GM19023 (cell line): Measurements from ENCODE around the gene HOXD10.

Experiments used
- ATAC-seq: cut with Tn5 transposase; IDR thresholded peaks from one replicate; pipeline ENCODE4 v1.9.1; 2021; ENCODE audit warnings: mild to moderate bottlenecking, moderate library complexity; ENCODE audit not compliant: unreplicated experiment

The HOXD10 gene

DNA sequence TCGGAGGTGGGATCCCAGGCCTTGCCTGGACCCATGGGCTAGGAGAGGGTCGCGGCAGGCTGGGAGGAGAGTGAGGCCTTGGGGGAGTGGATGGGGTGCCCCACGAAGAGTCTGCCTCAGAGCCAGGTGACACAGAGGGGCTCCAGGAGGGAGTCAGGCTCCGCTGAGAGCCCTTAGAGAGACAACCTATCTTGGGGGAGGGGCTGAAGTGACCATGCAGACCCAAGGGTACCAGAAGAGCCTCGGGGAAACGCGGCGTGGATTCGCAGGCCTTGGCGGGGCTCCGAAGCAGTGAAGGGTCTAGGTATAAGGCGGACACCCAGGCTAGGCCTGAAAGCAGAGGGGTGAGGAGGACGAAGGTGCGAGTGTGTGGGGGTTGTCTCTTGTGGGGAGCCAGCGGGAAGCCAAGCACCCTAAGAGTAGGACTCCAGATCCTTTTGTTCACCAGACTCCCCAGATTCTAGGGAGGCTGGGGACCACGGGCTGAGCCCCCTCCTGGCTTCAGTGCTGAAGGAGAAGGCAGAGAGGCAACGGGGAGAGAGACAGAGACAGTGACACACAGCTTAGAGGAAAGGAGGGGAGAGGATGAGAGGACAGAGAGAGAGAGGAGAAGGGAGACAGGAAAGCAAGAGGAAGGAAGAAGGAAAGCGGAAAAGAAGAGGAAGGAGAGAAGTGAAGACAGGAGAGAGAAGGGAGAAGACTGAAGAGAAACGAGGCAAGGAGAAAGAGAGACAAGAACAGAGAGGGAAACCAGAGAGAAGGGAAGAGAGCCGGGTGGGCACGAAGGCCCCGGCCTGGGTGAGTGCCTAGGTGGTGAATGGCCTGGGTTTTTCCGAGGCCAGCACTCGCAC is 10.6 kb upstream of the HOXD10 start:
- no peak for ATAC-seq

DNA sequence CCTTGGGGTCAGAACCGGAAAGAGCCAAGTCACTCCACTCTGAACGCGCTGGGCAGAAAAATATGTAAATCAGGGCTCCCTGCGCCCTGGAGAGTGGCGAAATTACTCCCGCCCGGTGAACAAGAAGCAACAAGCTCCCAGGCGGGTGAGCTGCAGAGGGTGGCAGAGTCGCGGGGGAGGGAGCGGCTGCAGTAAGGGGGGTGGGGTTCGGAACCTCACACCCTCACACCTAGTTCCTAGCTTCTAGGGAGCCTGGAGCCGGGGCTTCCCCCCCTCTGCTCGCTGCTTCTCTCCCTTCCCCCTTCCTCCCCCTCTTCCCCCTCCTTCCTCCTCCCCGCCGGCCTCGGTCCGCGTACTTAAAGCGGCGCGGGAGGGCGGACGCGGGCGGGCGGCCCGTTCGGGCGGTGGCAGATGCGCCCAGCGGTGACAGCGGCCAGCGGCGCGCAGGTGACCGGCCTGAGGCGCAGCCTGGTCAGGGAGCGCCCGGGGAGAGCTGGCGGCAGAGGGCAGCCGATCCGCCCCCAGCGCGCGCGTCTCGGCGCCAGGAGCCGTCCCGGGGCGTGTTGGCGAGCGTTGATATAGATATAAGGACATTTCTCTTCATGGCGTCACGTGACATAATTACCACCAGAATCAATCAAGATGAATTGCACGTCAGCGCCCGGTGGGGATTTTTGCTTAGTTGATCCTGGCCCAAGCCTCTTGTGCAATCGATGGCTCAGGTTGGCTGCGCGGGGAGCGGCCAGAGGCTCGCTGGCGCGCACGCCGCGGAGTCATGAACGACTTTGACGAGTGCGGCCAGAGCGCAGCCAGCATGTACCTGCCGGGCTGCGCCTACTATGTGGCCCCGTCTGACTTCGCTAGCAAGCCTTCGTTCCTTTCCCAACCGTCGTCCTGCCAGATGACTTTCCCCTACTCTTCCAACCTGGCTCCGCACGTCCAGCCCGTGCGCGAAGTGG is 9.7 kb upstream of the HOXD10 start, which contains the start of gene HOXD11:
HOXD11 (plus strand) TSS at position 700 of the 959 bp plus-strand sequence; CDS start at position 776, 76 bp downstream.
- no peak for ATAC-seq

DNA sequence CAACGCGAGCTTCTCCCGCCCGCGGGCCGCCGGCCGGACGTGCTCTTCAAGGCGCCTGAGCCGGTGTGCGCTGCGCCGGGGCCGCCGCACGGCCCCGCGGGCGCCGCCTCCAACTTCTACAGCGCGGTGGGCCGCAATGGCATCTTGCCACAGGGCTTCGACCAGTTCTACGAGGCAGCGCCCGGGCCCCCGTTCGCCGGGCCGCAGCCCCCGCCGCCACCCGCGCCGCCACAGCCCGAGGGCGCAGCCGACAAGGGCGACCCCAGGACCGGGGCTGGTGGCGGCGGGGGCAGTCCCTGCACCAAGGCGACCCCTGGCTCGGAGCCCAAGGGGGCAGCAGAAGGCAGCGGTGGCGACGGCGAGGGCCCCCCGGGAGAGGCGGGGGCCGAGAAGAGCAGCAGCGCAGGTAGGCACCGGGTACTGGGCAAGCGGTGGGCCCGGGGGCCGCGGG is 8.8 kb upstream of the HOXD10 start:
- ATAC-seq = no peak

DNA sequence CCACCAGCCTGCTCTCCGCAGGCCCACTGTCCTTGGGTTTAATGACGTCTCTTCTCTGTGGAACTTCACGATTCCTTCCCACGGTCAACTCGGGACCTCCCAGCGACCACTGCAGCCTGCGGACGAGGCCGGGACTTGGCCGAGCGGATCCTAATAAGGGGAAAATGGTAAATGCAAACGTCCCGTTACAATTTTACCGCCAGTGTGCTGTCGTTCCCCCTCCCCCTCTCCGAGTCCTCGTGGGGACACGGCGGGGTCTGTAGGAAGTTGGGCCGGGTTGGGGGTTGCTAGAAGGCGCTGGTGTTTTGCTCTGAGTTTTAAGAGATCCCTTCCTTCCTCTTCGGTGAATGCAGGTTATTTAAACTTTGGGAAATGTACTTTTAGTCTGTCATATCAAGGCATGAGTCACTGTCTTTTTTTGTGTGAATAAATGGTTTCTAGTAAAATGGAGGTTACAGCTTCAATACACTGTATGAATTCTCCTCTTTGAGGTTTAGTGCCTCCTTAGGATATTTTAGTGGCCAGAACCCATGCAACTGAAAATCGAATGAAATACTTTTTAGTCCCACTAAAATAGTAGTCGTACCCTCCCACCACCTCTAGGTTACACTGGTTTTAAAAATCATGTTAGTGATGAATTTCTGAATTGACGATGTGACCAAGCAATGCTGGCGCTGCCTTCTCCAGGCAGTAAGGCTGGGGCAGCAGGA is 7.2 kb upstream of the HOXD10 start:
- ATAC-seq = no peak

DNA sequence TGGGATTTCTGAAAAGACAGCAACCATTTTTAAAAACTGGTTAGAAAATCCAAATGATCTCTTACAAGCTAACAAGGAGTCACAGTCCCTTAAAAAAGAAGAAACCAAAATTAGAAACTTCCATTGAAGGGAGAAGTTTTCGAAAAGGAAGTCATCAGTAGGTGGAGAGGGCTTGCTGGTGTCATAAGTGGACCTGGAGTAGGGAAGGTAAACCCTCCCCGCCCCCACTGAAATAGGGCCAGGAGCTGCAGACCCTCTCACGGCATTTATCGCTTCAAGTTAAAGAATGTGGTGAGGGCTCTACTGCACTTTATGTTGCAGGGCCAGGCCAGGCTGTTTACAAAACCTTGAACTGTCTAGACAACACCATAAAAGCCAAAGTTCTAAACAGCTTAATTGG is 6.6 kb upstream of the HOXD10 start:
- ATAC-seq = no peak

DNA sequence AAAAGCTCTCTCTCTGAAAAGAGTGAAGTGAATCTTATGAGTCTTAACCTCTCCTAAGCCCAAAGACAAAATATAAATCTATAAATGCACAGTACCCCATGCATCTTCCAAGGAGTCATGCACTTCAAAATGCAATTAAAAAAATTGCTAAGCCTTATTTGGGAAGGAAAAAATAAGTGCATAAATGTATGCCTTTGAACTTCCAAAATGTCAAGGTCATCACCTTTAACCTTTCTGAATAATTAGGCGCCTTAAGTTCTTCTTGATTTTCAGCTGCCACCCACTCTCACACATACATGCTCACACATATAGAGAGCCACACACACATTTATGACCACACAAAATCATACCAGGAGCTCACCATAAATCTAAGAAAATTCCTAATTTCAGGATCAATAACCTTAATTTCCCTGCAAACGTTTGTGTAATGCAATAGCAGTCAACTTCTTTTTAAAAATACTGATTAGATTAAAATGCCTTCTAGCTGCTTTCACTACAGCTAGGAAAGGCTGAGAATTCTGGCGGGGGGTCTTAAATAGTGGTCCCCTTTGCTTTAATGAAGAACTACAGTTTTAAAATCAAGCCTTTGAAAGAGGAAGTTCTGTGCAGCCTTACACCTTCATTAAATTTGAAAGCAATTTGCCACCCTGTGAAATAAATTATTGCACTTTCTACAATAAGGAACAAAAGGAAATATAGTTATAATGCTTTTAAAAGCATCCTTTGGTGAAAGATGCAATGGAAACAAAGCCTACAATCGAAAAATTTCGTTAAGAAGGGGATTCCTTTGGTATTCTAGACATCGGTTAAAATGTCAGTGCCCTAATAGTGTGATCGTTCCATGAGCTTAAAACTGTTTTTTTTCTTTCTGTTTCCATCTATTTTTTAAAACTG is 5.9 kb upstream of the HOXD10 start:
- no peak for ATAC-seq

DNA sequence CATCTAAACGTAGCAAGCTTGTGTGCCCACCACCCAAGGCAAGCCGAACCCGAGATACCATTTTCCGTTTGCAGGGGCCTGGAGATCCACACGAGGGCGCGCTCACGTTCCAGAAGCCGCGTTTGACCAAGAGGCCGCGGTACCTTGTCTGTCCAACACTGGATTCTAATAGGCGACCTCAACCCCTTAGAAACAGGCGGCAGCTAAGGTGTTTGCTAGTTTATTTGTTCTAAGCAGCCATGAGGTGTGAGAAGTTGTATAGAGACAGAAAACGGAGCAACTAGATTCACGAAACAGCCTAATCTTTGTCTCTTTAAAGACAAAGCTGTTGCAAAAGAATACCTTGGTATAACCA is 5.3 kb upstream of the HOXD10 start:
- no peak for ATAC-seq

DNA sequence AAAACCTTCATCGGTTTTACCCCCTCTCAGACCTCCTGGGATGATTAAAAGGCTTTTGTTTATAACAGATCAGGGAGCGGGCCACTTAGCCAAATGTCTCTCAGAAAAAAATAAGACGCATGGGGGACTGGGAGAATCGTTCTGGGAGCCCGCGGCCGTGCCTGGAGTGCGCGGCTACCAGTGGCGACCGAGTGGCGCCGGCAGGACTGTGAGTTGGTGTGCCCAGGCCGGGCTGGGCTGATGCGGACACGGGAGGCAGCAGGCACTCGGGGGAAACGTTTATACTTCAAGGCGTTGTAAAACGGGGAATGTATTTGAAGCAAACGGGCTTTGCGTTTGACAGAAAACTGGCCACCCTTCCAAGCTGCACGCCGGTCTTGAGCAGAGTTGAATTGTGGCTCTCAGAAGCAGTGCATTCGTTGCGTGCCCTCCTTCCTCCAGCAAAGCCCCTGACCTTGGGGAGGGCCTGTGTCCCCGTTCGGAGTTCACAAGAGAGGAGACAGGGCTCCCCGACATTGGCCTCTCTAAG is 4.7 kb upstream of the HOXD10 start:
- no peak for ATAC-seq

DNA sequence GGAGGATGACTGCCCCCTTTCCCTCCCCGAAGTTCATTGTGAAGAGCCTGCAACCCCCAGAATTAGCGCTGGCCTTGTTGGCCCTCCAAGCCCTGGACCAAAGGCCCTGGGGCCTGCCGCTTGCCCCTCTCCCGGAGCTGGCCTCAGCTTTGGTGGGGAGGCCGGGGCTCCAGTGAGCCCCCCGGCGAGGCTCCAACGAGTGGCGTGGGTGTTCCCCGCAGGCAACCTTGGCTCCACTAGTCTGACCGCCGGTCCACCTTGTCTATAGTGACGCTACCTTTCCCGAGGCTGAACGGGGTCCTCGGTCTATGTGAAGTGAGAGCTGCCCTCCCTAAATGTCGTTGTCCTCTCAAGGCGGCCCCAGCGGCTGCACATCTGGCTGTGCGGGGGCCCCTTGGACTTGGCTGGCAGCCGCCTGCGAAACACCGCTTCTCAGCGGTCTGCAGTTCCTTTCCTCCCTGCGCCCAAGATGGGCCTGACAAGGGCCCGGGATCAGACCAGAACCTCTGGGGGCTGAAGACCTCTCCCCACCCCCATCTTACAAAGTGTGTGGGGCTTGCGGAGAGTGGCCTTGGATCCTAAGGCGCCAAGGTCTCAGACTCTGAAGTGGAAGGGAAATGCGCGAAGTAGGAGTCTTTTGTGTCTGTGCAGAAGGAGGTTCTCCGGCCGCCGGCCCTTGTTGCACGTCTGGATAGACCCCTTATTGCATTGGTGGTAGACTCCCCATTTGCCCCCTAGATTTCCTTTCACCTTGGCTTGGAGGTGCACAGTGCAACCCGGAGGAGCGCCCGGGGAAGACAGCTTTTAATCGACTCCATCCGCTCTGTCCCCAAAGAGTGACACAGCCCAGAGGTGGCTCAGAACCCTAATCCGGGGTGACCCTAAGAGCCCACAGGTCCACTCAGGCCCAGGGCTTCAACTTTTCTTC is 3.9 kb upstream of the HOXD10 start:
- no peak for ATAC-seq

DNA sequence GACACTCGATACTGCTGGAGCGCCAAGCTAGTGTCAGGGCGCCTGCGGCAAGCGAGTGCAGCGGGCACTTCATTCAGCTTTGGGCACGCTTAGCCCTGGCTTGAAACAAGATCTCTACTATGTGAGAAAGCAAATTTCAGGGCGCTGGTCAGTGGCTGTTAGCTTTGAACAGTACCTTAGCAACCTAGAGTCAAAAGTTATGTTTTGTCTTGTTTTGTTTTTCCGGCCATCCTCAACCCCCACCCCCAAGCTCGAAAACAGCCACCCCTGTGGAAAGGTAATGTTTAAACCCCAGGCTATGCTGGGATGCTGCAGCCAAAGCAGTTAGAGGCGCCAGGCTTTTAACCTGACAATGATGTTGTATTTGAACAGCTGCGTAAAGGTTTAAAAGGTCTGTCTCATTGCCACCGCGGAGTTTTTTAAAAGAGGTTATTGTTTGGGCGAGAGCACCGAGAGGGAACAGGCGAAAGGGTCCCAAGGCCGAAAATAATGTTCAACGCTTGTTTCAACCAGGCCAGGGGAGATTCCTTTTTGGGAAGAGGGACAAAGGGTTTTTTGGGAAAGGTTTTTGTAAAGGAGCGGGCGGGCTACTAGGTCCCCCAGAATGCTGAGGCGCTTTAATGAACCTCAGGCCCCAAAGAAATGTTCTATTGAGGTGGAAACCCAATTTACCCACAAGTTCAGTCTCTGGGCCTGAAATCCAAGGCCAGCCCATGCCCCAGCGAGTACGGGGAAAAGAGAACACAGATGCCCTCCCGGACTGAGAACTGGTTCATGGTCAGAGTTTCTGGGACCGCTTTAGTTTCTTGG is 2.3 kb upstream of the HOXD10 start:
- ATAC-seq = no peak

DNA sequence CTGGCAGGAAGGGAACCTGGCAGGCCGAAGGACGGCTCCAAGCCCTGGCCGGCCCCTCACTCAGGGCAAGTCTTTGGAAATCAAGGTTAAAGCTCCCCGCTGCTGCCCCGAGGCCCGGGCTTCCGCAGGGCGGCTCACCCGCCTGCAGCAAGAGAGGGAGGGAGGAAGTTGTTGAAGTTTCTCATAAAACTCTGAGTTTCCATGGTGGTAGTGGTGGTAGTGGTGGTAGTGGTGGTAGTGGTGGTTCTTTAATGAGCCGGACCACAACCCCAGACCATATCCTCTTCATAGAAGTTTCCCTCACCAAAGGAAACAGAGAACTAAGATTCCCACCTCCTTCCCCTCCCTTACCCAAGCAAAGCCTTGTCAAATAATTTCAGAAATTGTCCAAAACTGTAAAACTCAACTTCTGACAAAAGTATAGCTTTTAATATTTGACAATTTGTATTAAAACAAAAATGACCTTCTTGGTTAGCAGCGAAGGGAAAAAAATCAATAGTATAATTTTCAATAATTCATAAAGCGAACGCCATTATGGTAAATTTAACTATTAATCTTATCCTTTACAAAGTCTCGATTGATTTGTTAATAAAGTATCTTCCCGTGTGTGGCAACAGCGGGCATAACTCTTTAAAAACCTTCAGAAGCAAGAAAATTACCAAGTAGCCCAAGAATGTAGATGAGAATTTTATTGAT is 1.5 kb upstream of the HOXD10 start:
- no peak for ATAC-seq

DNA sequence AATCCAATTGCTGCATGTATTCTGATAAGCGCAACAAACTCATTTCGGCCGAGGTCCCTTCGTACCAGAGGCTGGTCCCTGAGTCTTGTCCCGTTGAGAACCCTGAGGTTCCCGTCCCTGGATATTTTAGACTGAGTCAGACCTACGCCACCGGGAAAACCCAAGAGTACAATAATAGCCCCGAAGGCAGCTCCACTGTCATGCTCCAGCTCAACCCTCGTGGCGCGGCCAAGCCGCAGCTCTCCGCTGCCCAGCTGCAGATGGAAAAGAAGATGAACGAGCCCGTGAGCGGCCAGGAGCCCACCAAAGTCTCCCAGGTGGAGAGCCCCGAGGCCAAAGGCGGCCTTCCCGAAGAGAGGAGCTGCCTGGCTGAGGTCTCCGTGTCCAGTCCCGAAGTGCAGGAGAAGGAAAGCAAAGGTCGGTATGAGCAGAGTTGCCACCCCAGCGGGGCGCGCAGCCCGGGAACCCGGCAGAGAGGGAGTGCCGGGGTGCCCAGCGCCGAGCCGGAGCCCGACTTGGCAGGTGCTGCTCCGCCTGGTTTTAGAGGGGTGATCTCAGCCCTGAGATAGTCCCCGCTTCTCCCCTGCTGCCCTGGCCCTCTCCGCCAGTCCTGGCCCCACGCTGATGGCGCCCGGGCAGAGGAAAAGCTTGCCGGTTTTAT is 714 bp downstream of the HOXD10 start:
- no peak for ATAC-seq

DNA sequence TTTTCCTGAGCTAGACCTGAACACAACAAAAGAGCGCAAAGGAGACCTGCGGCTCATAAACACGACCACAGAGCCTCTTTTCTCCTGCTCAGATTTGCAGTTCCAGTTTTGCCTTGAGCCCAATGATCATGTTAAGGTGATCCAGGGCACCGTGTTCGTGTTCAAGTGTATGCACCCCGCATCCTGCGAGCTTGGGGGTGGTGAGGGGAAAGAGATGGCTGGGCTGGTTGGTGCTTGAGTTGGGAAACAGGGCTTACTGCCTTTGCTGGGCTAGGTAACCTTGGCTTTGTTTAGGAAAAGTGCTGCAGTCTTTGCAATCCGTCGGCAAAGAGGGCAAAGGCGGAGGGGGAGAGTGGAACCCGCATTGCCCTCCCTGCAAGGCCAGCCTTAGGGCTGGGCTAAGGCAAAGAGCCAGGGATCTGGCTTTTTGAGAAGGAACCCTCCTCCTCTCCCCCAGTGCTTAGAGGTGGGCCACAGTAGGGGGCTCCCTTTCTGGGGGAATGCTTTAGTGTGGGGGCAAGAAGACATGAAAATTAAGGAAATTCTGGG is 1.3 kb downstream of the HOXD10 start:
- ATAC-seq = no peak

DNA sequence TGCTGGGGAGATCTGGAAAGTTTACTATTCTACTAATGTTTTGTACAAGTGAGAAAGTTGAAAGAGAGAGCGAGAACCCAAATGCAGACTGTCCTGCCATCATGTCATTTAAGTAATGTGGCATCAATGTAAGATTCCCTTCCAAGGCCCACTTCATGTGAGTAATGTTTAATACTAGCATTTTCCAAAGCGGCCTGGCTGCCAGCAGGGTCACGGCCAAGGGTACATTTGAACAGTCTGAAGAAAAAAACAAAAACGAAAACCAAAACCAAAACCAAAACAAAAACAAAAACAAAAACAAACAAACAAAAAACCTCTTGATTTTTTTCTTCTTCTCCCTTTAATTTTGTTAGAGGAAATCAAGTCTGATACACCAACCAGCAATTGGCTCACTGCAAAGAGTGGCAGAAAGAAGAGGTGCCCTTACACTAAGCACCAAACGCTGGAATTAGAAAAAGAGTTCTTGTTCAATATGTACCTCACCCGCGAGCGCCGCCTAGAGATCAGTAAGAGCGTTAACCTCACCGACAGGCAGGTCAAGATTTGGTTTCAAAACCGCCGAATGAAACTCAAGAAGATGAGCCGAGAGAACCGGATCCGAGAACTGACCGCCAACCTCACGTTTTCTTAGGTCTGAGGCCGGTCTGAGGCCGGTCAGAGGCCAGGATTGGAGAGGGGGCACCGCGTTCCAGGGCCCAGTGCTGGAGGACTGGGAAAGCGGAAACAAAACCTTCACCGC is 2.2 kb downstream of the HOXD10 start:
- no peak for ATAC-seq

DNA sequence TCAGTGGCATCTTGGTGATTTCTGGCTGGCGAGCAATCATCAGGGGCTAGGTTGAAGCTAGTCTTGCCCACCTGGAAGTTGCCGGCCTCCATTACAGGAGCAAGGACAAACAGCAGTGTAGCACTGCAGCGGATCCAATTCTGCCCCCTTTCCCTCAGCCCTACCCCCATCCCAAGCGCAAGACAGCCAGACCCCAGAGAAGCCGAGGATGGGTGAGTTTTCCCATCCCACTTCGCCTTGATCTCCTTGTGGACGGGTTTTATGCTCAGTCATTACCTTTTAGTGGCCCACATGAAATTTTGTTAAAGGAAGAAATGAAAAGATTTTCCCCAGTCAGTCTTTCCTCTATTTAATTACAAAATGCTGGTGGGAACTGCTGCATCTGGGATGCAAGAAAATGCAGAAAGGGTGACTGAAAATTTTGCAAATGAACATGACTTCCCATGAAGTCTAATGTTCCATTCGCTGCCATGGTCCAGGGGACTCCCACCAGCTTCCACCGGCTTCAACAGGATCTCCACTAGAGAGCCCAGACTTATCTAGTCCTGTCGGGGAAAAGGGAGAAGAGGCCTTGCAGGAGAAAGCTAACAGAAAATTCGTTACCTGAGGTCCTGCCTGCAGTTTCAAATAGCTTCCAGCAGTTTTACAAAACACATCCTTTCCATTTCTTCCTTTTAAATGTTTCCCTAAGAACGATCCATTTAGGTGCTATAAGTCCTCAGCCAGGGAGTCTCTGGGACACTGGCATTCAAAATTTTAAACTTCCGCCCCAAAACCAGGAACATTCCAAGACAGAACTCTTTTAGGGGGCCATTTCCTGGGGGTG is 4.0 kb downstream of the HOXD10 start:
- ATAC-seq = no peak
